Activated CD8-positive, alpha-beta T cell treated with anti-CD3 and anti-CD28 coated beads, Interleukin-2, amount 10 ng/mL, durations not matched to agents 7 days and 5 days (primary cell): Measurements from ENCODE around the gene CCL22. TPM values are rescaled to one million over a fixed set of nuclear protein-coding genes. Genes with fewer than 3 reads are reported as not detected.

Experiments used
- ATAC-seq: fragments of 150-1000 bp; cut with Tn5 transposase; one replicate; pipeline ENCODE4 v1.10.0; 2021; ENCODE audit warnings: moderate library complexity
- CTCF ChIA-PET: fragments of 350-600 bp; sonication (Branson Sonifier 250); formaldehyde crosslinking; loops from one replicate; lab custom pipeline; 2021; ENCODE audit warnings: antibody characterized with exemption; lab: Charles Lee
- POLR2A ChIA-PET: fragments of 350-600 bp; sonication (Branson Sonifier 250); formaldehyde crosslinking; loops from one replicate; lab custom pipeline; 2021; ENCODE audit warnings: antibody characterized with exemption; lab: Charles Lee
- DNase-seq: peaks from one replicate; pipeline ENCODE4 v3.0.0-alpha.2; 2020
- H3K27ac Mint-ChIP-seq: one replicate; pipeline ENCODE4 v1.8.0; 2021; ENCODE audit warnings: mild to moderate bottlenecking, mixed read lengths
- H3K27me3 Mint-ChIP-seq: one replicate; pipeline ENCODE4 v1.8.0; 2021; ENCODE audit warnings: low read depth, mixed read lengths
- H3K36me3 Mint-ChIP-seq: one replicate; pipeline ENCODE4 v1.8.0; 2021; ENCODE audit warnings: low read depth, mixed read lengths
- H3K4me1 Mint-ChIP-seq: one replicate; pipeline ENCODE4 v1.8.0; 2021; ENCODE audit warnings: low read depth, mixed read lengths
- H3K4me3 Mint-ChIP-seq: one replicate; pipeline ENCODE4 v1.8.0; 2021; ENCODE audit warnings: mild to moderate bottlenecking, mixed read lengths
- H3K9me3 Mint-ChIP-seq: one replicate; pipeline ENCODE4 v1.8.0; 2022; ENCODE audit warnings: mixed read lengths; ENCODE audit not compliant: insufficient read depth
- total RNA-seq, 2 experiments: library from RNA; stranded (reverse); gene quantifications; one replicate each; pipeline ENCODE4 v1.2.3, GENCODE V29; 2021

Gene CCL22, protein sequence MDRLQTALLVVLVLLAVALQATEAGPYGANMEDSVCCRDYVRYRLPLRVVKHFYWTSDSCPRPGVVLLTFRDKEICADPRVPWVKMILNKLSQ
- under 1 TPM; 0.97 to 0.99 TPM for total RNA-seq

DNA sequence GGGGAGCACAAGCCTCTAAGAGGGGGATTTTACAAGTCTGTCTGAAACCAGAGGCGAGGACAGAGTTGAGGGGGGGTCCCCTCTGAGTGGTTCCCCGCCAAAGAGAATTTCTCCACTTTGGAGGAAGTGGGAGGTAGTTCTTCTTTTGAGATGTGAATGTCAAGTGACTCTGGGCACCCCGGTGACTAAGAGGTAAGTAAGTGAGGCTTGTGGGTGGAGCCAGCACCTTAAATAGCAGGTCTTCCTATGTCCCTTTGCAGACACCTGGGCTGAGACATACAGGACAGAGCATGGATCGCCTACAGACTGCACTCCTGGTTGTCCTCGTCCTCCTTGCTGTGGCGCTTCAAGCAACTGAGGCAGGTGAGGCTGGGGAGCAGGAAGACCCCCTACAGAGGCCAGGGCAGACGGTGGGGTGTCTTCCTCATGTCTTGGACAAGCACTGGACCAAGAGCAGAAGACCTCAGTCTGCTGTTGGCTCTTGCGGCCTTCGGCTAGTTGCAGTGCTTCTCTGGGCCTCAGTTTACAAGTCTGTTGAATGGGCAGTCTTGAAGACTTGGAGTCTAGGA, at the start of gene CCL22:
CCL22 (plus strand) TSS at position 257 of the 569 bp plus-strand sequence; CDS start at position 291, 34 bp downstream.
- Mint-ChIP-seq H3K36me3 (no peaks in the 10 kb centered on the region), H3K4me1 (no peaks in the 10 kb centered on the region)
- no peak for ATAC-seq

DNA sequence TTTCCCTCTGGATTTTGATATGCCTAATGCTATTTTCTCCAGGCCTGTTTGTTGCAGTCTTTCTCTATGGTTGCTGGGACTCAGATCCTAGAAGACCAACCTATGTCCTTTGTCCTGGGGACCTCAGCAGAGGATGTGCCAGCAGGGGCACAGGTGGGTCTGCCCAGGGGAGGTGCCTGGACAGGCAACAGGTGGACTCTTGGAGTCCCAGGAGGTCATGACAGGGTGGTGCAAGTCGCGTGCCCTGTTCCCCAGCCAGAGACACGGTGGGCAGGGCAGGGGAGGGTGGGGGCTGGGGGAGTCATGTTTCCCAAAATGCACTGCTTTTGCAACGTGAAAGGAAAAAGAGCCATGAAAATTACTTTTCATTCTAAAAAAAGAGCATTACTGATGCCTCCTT, 47.8 kb upstream of the CCL22 start:
- ATAC-seq (no peak), DNase-seq (peak; percentile 10)
- no peaks in the 10 kb centered on the region for H3K9me3 Mint-ChIP-seq
- H3K4me3 Mint-ChIP-seq = no peak overlapping the region
- H3K27me3 Mint-ChIP-seq = peaks cover 7% of the 10 kb centered on the region
- POLR2A ChIA-PET = no interaction called here
- peaks cover 33% of the 10 kb centered on the region for H3K4me1 Mint-ChIP-seq
- no peak overlapping the region for H3K27ac Mint-ChIP-seq
- H3K36me3 Mint-ChIP-seq = no peaks in the 10 kb centered on the region
- CTCF ChIA-PET = no interaction called here

More for the DNA sequence above, at the start of gene CCL22:
- POLR2A ChIA-PET = no interaction called here
- no peak for DNase-seq
- H3K4me3 Mint-ChIP-seq = no peak within 1 kb of the TSS
- CTCF ChIA-PET = no interaction called here
- peaks cover 3% of the 10 kb centered on the region for H3K27me3 Mint-ChIP-seq
- H3K27ac Mint-ChIP-seq = no peak within 1 kb of the TSS
- no peaks in the 10 kb centered on the region for H3K9me3 Mint-ChIP-seq

DNA sequence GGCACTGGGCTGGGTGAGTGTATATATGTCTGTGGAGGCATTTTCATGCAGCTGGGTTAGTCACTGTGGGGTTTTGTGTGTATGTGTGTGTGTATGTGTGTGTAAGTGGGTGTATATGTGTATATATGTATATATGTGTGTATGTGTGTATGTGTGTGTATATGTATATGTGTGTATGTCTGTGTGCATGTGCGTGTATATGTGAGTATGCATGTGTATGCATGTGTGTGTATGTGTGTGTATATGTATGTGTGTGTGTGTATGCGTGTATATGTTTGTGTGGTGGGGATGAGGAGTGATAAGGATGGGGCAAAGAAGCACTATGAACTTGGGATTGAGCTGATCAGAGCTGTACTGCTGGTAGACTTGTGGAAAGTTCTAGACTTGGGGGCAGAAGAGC, 45.1 kb upstream of the CCL22 start:
- peaks cover 28% of the 10 kb centered on the region for H3K4me1 Mint-ChIP-seq
- H3K27ac Mint-ChIP-seq = no peak overlapping the region
- no peak for ATAC-seq
- DNase-seq = no peak
- POLR2A ChIA-PET = no interaction called here
- CTCF ChIA-PET = interaction anchor here (1.3 to 3.7 kb wide), 2 partner anchors 13 to 104 kb away, joined by 6 to 29 read pairs; no protein-coding TSS in a partner anchor
- H3K27me3 Mint-ChIP-seq = no peaks in the 10 kb centered on the region
- no peaks in the 10 kb centered on the region for H3K9me3 Mint-ChIP-seq
- H3K4me3 Mint-ChIP-seq = no peak overlapping the region
- no peaks in the 10 kb centered on the region for H3K36me3 Mint-ChIP-seq

DNA sequence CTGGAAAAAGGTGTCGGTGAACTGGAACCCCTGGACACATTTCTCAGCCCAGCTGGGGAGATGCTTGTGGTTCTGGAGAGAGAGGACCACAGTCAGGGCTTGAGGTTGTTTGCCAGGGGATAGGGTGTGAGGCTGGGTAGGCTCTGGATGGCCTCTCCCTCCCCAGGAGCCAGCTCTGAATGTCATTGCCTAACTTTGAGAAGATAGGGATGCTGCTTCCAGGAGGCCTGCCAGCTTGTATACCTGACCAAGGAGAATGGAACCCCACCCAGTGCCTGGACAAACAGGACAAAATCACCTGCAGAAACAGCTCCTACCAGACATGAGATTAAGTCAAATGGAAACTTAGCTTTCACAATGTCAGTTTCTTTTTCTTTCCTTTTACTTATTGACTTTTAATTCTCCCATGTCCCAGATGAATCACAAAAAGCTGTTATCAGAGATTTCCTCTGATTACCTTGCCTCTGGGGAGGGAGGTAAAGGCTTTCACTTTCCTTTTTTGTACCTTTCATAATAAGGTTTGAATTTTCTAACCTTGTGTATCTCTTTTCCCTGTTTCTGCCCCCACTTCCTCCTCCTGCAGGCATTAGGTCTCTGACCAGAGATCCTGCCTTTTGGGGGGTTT, 44.3 kb upstream of the CCL22 start:
- Mint-ChIP-seq H3K4me3 (no peak overlapping the region), H3K9me3 (no peaks in the 10 kb centered on the region), H3K27ac (peak overlapping the region; percentile 72), H3K4me1 (peaks cover 25% of the 10 kb centered on the region), H3K36me3 (no peaks in the 10 kb centered on the region), H3K27me3 (no peaks in the 10 kb centered on the region)
- ChIA-PET POLR2A (interaction anchor here (0.6 kb wide), 1 partner anchor 396 kb away, joined by 3 read pairs; no protein-coding TSS in a partner anchor), CTCF (interaction anchor here (0.9 to 3.7 kb wide), 3 partner anchors 11 to 104 kb away, joined by 6 to 29 read pairs (median 6); no protein-coding TSS in a partner anchor)
- DNase-seq (no peak), ATAC-seq (peak; percentile 50)

DNA sequence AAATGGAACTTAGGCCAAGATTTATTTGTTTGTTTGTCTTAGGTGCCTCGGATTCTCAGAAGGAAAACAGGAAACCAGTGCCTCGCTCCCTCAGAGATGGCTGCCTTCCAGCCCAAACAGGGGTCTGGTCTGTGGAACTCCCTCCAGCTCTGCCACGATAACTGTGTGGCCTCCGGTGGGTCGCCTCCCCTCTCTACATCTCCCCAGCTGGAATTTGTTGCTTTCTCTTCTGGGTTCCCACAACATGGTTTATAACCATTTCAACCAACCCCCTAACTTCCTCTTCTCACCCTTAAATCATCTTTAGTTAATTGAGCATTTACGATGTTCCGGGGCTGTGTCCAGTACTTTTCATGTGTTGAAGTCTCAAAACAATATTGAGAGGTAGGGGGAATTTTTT, 43.2 kb upstream of the CCL22 start:
- POLR2A ChIA-PET = no interaction called here
- ATAC-seq = no peak
- Mint-ChIP-seq H3K9me3 (no peaks in the 10 kb centered on the region), H3K4me1 (peaks cover 21% of the 10 kb centered on the region), H3K36me3 (no peaks in the 10 kb centered on the region), H3K4me3 (no peak overlapping the region), H3K27me3 (no peaks in the 10 kb centered on the region), H3K27ac (no peak overlapping the region)
- DNase-seq = no peak
- CTCF ChIA-PET = interaction anchor here (3.7 kb wide), 1 partner anchor 102 kb away, joined by 29 read pairs; no protein-coding TSS in a partner anchor

DNA sequence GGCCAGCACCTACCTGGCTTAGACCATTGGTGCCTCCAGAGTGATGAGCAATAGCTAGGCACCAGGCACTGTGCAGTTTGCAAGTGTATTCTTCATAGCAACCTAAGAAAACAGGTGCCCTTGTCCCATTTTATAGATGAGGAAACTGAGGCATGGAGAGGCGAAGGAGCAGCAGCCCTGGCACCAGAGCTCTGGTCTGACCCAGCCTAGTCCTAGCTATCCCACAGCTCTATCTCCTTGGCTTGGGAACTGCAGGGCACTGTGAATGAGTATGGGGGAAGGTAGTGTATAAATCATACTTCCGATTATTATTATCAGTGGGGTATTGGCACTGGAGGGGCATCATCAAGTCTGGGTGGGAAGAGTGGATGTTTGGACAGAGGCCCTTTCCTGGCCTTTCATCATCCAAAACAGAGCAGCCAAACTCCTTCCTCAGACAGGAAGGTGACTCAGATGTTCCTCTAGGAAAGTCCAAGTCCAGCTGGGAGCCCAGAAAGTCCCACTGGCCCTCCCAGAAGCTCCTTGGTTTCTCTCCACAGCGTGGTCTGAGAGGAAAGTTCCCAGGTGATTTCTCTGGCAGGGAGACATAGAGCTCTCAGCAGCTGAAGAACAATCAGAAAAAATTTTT, 42.1 kb upstream of the CCL22 start:
- ChIA-PET POLR2A (interaction anchor here (0.5 kb wide), 1 partner anchor 81 kb away, joined by 3 read pairs; no protein-coding TSS in a partner anchor), CTCF (interaction anchor here (1.8 kb wide), 1 partner anchor 100 kb away, joined by 8 read pairs; no protein-coding TSS in a partner anchor)
- Mint-ChIP-seq H3K4me3 (no peak overlapping the region), H3K36me3 (no peaks in the 10 kb centered on the region), H3K4me1 (peaks cover 18% of the 10 kb centered on the region), H3K27ac (no peak overlapping the region), H3K27me3 (no peaks in the 10 kb centered on the region), H3K9me3 (no peaks in the 10 kb centered on the region)
- DNase-seq (no peak), ATAC-seq (no peak)

DNA sequence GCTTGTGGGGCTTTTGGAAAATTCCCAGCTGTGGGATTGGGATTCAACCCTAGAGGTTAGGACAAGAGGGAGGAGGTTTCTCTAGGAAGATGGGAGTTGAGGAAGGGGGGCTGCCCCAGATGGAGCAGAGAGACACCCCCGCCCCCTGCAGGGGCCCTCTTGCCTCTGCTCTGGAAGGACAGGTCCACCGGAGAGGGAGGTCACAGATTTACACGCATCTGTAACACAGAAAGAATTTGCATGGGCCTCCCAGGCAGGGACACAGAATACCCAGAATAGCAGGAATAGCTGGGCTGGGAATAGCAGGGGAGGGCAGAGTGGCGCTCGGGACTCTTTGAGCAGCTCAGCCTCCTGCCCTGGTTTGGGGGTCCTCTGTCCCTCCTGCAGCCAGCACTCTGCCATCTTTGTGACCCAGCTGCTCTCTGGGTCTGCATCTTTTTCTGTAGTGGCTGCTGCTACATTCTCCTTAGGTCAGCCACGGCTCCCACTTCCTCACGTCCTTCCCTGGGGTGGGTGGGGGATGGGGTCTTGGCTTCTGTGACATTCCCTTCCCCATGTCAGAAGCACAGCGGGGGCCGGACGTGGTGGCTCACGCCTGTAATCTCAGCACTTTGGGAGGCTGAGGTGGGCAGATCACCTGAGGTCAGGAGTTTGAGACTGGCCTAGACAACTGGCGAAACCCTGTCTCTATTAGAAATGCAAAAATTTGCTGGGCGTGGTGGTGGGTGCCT, 40.2 kb upstream of the CCL22 start:
- ATAC-seq (no peak), DNase-seq (no peak)
- Mint-ChIP-seq H3K9me3 (no peaks in the 10 kb centered on the region), H3K36me3 (no peaks in the 10 kb centered on the region), H3K4me1 (peaks cover 14% of the 10 kb centered on the region), H3K27me3 (no peaks in the 10 kb centered on the region), H3K4me3 (no peak overlapping the region), H3K27ac (no peak overlapping the region)
- POLR2A ChIA-PET = no interaction called here
- CTCF ChIA-PET = interaction anchor here (1.1 kb wide), 1 partner anchor 99 kb away, joined by 3 read pairs; no protein-coding TSS in a partner anchor

DNA sequence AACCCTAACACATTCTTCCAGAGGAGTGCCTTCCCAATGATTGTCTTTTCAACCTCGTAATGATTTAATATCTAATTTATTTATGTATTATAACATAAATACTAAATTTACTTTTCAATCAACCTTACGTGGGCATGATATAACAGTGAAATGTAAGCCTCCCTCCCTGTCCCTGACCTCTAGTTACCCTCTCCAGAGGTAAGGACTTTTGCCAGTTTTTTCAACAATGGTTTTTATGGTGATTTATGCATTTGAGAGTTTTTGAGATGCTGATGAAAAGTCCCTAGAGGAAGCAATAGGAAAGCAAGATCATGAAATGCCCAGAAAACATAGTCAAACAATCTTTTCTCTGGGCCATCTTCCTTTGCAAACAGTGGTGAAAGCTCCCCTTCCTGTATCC, 38.9 kb upstream of the CCL22 start:
- no peak overlapping the region for H3K27ac Mint-ChIP-seq
- no peak for ATAC-seq
- H3K36me3 Mint-ChIP-seq = no peaks in the 10 kb centered on the region
- H3K9me3 Mint-ChIP-seq = no peaks in the 10 kb centered on the region
- ChIA-PET CTCF (no interaction called here), POLR2A (no interaction called here)
- no peaks in the 10 kb centered on the region for H3K27me3 Mint-ChIP-seq
- no peak for DNase-seq
- H3K4me1 Mint-ChIP-seq = peaks cover 6% of the 10 kb centered on the region
- no peak overlapping the region for H3K4me3 Mint-ChIP-seq

DNA sequence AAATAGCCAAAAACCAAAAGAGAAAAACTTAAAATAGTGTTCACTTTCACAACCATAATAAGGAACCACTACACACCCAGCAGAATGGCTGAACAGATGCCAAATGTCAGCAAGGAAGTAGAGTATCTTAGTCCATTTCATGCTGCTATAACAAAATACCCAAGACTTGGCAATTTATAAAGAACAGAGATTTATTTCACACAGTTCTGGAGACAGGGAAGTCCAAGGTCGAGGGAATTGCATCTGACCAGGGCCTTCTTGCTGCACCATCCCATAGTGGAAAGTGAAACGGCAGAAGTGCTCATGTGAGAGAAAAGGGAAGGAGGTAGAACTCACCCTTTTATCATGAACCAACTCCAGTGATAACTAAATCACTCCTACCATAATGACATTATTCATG, 33.8 kb upstream of the CCL22 start:
- POLR2A ChIA-PET = no interaction called here
- CTCF ChIA-PET = no interaction called here
- no peak for ATAC-seq
- no peaks in the 10 kb centered on the region for H3K9me3 Mint-ChIP-seq
- no peaks in the 10 kb centered on the region for H3K4me1 Mint-ChIP-seq
- no peak overlapping the region for H3K27ac Mint-ChIP-seq
- DNase-seq = no peak
- H3K36me3 Mint-ChIP-seq = no peaks in the 10 kb centered on the region
- no peak overlapping the region for H3K4me3 Mint-ChIP-seq
- peaks cover 5% of the 10 kb centered on the region for H3K27me3 Mint-ChIP-seq

DNA sequence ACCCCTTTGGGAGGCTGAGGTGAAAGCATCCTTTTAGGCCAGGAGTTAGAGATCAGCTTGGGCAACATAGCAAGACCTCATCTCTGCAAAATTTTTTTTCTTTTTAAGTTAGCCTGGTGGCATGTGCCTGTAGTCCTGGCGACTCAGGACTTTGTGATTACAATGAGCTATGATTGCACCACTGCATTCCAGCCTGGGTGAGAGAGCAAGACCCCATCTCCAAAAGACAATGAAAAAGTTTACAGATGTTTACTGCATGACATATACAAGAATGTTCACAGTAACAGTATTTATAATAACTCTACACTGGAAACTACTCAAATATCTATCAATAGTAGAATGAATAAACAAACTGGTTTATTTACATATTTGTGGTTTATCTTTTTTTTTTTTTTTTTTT, 33.1 kb upstream of the CCL22 start:
- ATAC-seq (no peak), DNase-seq (no peak)
- ChIA-PET POLR2A (no interaction called here), CTCF (no interaction called here)
- no peaks in the 10 kb centered on the region for H3K9me3 Mint-ChIP-seq
- no peaks in the 10 kb centered on the region for H3K4me1 Mint-ChIP-seq
- H3K36me3 Mint-ChIP-seq = no peaks in the 10 kb centered on the region
- H3K27me3 Mint-ChIP-seq = peaks cover 7% of the 10 kb centered on the region
- H3K4me3 Mint-ChIP-seq = no peak overlapping the region
- no peak overlapping the region for H3K27ac Mint-ChIP-seq

DNA sequence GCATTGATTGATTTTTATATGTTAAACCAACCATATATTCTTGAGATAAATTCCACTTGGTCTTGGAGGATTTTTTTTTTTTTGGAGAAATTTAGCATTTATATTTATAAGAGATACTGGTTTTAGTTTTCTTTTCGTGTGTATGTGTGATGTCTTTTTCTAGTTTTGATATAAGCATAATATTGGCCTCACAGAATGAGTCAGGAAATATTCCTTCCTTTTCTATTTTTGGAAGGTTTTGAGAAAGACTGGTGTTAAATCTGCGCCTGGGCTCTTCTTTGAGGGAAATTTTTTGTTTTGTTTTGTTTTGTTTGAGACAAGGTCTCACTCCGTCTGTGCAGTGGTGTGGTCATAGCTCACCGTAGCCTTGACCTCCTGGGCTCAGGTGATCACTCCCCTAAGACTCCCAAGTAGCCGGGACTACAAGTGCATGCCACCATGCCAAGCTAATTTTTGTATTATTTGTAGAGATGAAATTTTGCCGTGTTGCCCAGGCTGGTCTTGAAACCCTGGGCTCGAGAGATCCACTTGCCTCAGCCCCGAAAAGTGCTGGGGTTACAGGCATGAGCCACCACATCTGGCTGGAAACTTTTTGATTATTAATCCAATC, 28.8 kb upstream of the CCL22 start:
- CTCF ChIA-PET = interaction anchor here (2.2 kb wide), 1 partner anchor 87 kb away, joined by 7 read pairs; no protein-coding TSS in a partner anchor
- Mint-ChIP-seq H3K27me3 (peaks cover 9% of the 10 kb centered on the region), H3K9me3 (peaks cover 3% of the 10 kb centered on the region), H3K4me1 (no peaks in the 10 kb centered on the region), H3K27ac (no peak overlapping the region), H3K4me3 (no peak overlapping the region), H3K36me3 (no peaks in the 10 kb centered on the region)
- POLR2A ChIA-PET = no interaction called here
- no peak for DNase-seq
- ATAC-seq = no peak
